Brain microvascular endothelial cell (primary cell): ENCODE results near the gene TUBB4B.

Source experiments
- DNase-seq: peaks from one replicate; pipeline ENCODE4 v3.0.0-alpha.2; 2020
- H3K27ac ChIP-seq: fragments of 250-450 bp; sonication (Bioruptor Pico); 2 replicates; pipeline ENCODE4 v1.5.1; 2020; ENCODE audit warnings: mild to moderate bottlenecking, moderate library complexity
- H3K27me3 ChIP-seq: fragments of 250-450 bp; sonication (Bioruptor Pico); replicated peaks from 2 replicates; pipeline ENCODE4 v1.5.1; 2020; ENCODE audit warnings: mild to moderate bottlenecking
- H3K36me3 ChIP-seq: fragments of 250-450 bp; sonication (Bioruptor Pico); replicated peaks from 2 replicates; pipeline ENCODE4 v1.5.1; 2020; ENCODE audit warnings: mild to moderate bottlenecking
- H3K4me3 ChIP-seq: 2 replicates; pipeline ENCODE4 v1.5.1; 2011; ENCODE audit warnings: low read depth, mild to moderate bottlenecking, control low read depth, low read length, moderate library complexity
- in situ Hi-C: cut with HindIII; loops from 2 replicates; pipeline ENCODE4 v1.10.0; 2017; ENCODE audit warnings: low sequenced_read_pairs, low pct_ligation_motif_present
- TF ChIP-seq, protein P1 (sequence below): IDR thresholded peaks from 2 replicates; pipeline ENCODE4 v1.5.1; 2011; ENCODE audit warnings: low read depth, mild to moderate bottlenecking, moderate library complexity, low read length, control low read depth, inconsistent platforms; ENCODE audit errors: missing control alignments

TUBB4B gene

DNA sequence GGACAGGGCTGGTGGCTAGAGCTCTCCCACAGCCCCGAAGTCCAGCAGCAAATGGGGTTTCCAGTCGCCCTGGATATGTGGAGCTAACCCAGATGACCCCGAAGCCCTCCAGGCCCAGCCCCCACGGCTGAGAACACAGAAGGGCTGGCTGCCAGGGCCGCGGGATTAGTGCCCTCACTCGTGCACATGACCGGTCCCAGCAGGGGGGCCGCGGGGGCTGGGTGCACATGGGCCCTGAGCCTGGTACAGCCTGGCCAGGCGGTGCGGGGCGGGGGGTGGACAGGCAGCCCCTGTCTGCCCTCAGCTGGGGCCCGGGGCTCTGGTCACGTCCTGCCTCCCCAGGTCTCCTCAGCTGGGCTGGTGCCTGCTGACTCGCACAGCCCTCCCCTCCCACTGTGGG lies 46.7 kb upstream of the TUBB4B start:
- peaks cover 13% of the 10 kb centered on the region for H3K36me3 ChIP-seq
- DNase-seq, result no peak
- no peak overlapping the region for H3K4me3 ChIP-seq
- H3K27ac ChIP-seq, result no peak overlapping the region
- TF ChIP-seq, protein P1, sequence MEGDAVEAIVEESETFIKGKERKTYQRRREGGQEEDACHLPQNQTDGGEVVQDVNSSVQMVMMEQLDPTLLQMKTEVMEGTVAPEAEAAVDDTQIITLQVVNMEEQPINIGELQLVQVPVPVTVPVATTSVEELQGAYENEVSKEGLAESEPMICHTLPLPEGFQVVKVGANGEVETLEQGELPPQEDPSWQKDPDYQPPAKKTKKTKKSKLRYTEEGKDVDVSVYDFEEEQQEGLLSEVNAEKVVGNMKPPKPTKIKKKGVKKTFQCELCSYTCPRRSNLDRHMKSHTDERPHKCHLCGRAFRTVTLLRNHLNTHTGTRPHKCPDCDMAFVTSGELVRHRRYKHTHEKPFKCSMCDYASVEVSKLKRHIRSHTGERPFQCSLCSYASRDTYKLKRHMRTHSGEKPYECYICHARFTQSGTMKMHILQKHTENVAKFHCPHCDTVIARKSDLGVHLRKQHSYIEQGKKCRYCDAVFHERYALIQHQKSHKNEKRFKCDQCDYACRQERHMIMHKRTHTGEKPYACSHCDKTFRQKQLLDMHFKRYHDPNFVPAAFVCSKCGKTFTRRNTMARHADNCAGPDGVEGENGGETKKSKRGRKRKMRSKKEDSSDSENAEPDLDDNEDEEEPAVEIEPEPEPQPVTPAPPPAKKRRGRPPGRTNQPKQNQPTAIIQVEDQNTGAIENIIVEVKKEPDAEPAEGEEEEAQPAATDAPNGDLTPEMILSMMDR, result no peak
- in situ Hi-C loops, result no loop called here
- no peaks in the 10 kb centered on the region for H3K27me3 ChIP-seq

DNA sequence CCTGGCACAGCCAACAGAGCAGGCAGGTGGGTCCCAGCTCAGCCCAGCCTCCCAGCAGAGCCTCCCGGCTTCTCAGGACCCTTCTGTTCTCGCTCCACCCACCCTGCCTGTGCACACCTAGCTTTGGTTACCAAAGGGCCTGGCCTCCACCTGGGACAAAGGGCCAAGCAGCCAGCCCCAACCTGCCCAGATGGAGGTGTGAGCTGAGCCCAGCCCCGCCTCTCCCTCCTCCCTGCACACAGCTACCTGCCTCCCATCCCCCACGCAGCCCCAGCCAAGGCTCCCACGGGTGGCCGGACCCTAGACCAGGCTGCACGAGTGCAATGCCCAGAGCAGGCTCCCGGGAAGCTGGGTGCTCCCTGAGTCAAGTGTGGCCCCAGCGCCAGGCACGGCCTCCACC lies 46.2 kb upstream of the TUBB4B start:
- Histone ChIP-seq H3K4me3 (no peak overlapping the region), H3K27me3 (no peaks in the 10 kb centered on the region), H3K36me3 (peaks cover 11% of the 10 kb centered on the region), H3K27ac (no peak overlapping the region)
- TF ChIP-seq, protein P1, result no peak
- in situ Hi-C loops, result no loop called here
- no peak for DNase-seq

DNA sequence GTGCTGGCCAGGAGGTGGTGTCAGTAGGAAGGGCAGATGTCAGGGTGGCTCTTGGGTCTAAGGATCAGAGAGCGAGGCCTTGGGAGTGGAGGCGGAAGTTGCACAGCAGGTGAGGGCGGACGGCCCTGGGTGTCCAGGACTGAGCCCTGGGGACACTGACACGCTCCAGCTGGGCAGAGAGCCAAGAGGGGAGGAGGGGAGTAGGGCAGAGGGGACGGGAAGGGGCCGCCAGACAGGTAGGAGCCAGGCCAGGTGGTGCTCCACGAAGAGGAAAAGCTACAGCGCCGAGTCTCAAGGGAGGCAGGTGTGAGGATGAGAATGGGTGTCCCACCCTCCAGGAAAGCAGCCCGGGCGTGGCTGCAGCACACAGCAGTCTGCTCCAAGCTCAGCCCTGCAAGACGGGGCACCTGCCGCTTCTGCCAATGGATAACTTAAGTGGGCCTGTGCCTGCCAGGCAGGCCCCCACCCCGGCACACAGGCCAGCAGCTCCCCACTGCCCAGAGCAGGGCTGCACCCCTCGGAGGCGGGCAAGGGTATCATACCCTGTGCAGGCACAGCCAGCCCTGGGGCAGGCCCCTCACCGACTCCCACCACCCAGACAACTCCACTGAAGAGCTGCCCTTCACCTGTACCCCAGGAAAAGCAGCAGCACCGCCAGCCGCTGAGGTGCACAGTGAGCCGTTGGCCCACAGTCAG lies 45.4 kb upstream of the TUBB4B start:
- H3K36me3 ChIP-seq, result peaks cover 8% of the 10 kb centered on the region
- TF ChIP-seq, protein P1, result no peak
- H3K4me3 ChIP-seq, result no peak overlapping the region
- no peaks in the 10 kb centered on the region for H3K27me3 ChIP-seq
- no peak overlapping the region for H3K27ac ChIP-seq
- no peak for DNase-seq
- in situ Hi-C loops, result no loop called here

DNA sequence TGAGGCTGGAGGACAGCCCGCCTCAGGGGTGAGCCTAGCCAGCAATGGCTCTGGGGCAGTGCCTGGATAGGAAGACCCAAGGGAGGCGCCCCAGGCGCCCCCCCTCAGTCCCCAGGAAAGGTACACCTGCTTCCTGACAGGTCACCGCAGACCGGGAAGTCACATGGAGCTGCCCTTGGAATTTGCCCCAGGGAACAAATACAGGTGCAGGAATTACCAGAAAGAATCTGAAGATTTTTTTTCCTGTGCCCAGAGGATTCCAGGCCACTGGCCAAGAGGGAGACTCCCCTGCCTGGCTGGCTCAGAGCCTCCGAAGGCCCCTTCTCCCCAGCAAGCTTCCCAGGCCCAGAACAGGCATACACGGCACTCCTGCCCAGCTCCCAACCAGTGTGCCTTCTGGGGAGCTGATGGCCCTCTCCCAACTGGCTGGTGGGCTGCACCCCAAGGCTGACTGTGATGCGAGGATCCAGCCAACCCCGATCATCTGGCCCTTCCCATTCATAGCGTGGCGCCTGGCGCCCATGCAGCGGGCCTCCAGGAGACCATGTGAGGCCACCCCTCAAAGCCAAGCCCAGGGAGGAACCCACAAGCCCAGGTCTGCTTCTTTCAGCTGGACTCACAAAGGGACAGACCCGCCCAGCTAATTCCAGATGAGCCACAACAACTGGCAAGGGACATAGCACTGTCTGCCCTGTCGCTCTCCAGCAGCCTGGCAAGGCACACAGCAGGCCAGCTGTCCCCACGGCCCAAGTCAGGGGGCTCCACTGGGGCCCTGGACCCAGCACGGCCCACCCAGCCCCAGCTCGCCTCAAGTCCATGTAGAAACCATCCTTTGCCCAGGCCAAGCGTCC lies 42.8 kb upstream of the TUBB4B start:
- Histone ChIP-seq H3K4me3 (no peak overlapping the region), H3K27me3 (no peaks in the 10 kb centered on the region), H3K27ac (no peak overlapping the region), H3K36me3 (no peaks in the 10 kb centered on the region)
- TF ChIP-seq, protein P1, result no peak
- in situ Hi-C loops, result no loop called here
- no peak for DNase-seq

DNA sequence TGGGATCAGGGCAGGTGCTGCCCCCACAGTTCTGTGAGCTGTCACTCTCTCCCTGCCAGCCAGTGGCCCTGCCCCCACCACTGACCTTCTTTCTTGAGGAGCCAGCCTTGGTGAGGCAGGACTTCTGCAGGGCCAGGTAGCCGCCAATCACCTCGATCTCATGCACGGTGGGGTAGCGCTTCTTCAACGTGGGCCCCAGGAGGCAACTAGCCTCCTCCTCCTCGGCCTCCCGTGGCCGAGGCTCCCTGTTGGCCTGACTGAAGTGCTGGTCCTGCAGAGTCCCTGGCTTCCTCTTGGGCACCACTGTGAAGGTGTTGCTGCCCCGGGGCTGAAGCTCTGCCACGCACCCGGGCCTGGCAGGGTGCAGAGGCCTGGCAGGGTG lies 42.2 kb upstream of the TUBB4B start:
- no peaks in the 10 kb centered on the region for H3K27me3 ChIP-seq
- no peak overlapping the region for H3K27ac ChIP-seq
- DNase-seq, result no peak
- no peaks in the 10 kb centered on the region for H3K36me3 ChIP-seq
- peak overlapping the region; percentile 46 for H3K4me3 ChIP-seq
- in situ Hi-C loops, result no loop called here
- TF ChIP-seq, protein P1, result no peak
